NCI-H2196 (cell line): ENCODE results near the gene ART5.
"Not testable (repeated sequence)": the region's sequence is repeated elsewhere in the genome, so short reads cannot be mapped to it uniquely, and the experiment has no call there.

Experiments used
- DNase-seq: peaks from one replicate; lab custom pipeline; 2025; ENCODE audit not compliant: unreplicated experiment; lab: John Stamatoyannopoulos, UW

Gene ART5

GRCh38 chr11:3659595-3660515 lies 18.1 kb upstream of the ART5 start:
- peak; percentile 67 for DNase-seq

GRCh38 chr11:3658252-3658651 lies 16.5 kb upstream of the ART5 start:
- no peak for DNase-seq

GRCh38 chr11:3657331-3657730 lies 15.5 kb upstream of the ART5 start:
- DNase-seq, result not testable (repeated sequence)

GRCh38 chr11:3655547-3655946 lies 13.8 kb upstream of the ART5 start:
- no peak for DNase-seq

- DNase-seq, result not testable (repeated sequence)
Observed at GRCh38 chr11:3652514-3652913, 10.7 kb upstream of the ART5 start.

- not testable (repeated sequence) for DNase-seq
Observed at GRCh38 chr11:3649374-3649773, 7.6 kb upstream of the ART5 start.

- DNase-seq, result not testable (repeated sequence)
Observed at GRCh38 chr11:3648843-3649242, 7.1 kb upstream of the ART5 start.

GRCh38 chr11:3645552-3645951 lies 3.8 kb upstream of the ART5 start:
- no peak for DNase-seq

GRCh38 chr11:3644817-3645235 lies 3.0 kb upstream of the ART5 start, which contains the start of gene ART1:
Gene ART1, plus strand, starts transcription at chr11:3645128. Its CDS starts 14,086 bp downstream, at chr11:3659214.
- no peak for DNase-seq

- DNase-seq, result not testable (repeated sequence)
Observed at GRCh38 chr11:3643102-3643546, 1.3 kb upstream of the ART5 start.

- peak; percentile 83 for DNase-seq
Observed at GRCh38 chr11:3642071-3642951, 519 bp upstream of the ART5 start.

GRCh38 chr11:3641191-3641590 lies 601 bp downstream of the ART5 start:
- no peak for DNase-seq

GRCh38 chr11:3639841-3640240 lies 2.0 kb downstream of the ART5 start:
- no peak for DNase-seq

GRCh38 chr11:3638513-3638912 lies 3.3 kb downstream of the ART5 start:
- no peak for DNase-seq

- no peak for DNase-seq
Observed at GRCh38 chr11:3637201-3637600, 4.6 kb downstream of the ART5 start.

GRCh38 chr11:3635641-3636375 lies 6.0 kb downstream of the ART5 start:
- DNase-seq, result no peak

GRCh38 chr11:3632070-3632660 lies 9.6 kb downstream of the ART5 start:
- no peak for DNase-seq

GRCh38 chr11:3631331-3631730 lies 10.5 kb downstream of the ART5 start:
- DNase-seq, result no peak

GRCh38 chr11:3627291-3627690 lies 14.5 kb downstream of the ART5 start:
- no peak for DNase-seq

GRCh38 chr11:3626250-3626960 lies 15.4 kb downstream of the ART5 start:
- DNase-seq, result no peak
